Measurements from ENCODE around the gene ESR1. TPM values are rescaled to one million over a fixed set of nuclear protein-coding genes. Genes with fewer than 3 reads are reported as not detected.

Gene ESR1
- total and polyA plus RNA-seq, 2 donors from 2014 or later, result 1.1 to 5.2 TPM

DNA sequence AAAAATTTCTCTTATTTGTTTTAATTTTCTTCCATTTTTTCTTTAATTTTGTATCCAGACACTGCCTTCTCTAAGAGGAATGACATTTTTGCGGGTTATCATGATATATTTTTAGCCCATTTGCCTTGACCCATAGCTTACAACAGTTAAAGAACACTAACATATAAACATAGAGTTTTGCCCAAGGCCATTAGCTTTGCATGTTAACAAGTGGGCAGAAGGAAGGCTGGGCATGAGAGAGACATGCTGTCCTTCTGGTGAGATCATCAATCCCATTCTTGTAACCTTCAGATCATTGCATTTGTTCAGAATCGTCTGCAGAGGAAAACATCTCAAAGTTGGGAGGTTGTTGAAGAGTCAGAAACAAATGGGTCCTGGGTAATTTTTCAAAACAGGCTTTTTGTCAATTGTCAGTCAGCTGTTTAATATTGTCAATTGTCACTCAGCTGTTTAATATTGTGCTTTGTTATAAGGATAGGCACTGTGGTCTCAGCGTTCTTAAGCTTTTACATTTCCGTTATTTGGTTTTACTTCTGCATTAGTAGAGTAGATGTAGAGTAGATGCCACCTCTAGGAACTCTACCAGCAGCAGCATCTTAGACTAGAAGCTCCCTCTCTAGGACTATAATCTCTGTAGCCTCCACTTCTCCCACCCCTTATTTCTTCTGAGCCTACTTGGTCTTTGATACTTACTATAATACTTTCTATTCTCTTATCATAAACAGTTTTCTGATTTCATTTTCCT lies 243.1 kb downstream of the ESR1 start:
- Histone ChIP-seq H3K4me1 (ENCODE audit: control insufficient read depth in 2 of 3, insufficient read depth in 2 of 3, low read depth in 1 of 3, low read length in 3 of 3) (no peaks in the 10 kb centered on the region), H3K27ac (ENCODE audit: low read depth in 2 of 2, low read length in 2 of 2) (no peak overlapping the region), H3K9me3 (ENCODE audit: control insufficient read depth in 2 of 3, insufficient read depth in 1 of 3, low read length in 3 of 3) (no peaks in the 10 kb centered on the region), H3K9ac (ENCODE audit: low read length in 3 of 3) (no peak overlapping the region), H3K36me3 (ENCODE audit: control insufficient read depth in 2 of 3, insufficient read depth in 3 of 3, low read length in 3 of 3) (no peaks in the 10 kb centered on the region), H3K27me3 (ENCODE audit: control insufficient read depth, insufficient read depth, low read length) (no peaks in the 10 kb centered on the region), H3K4me3 (ENCODE audit: low read length in 3 of 3) (no peak overlapping the region)
- no peak for DNase-seq
- intact Hi-C loops (cut with DNase I), result no loop called here
- TF ChIP-seq, protein P1, sequence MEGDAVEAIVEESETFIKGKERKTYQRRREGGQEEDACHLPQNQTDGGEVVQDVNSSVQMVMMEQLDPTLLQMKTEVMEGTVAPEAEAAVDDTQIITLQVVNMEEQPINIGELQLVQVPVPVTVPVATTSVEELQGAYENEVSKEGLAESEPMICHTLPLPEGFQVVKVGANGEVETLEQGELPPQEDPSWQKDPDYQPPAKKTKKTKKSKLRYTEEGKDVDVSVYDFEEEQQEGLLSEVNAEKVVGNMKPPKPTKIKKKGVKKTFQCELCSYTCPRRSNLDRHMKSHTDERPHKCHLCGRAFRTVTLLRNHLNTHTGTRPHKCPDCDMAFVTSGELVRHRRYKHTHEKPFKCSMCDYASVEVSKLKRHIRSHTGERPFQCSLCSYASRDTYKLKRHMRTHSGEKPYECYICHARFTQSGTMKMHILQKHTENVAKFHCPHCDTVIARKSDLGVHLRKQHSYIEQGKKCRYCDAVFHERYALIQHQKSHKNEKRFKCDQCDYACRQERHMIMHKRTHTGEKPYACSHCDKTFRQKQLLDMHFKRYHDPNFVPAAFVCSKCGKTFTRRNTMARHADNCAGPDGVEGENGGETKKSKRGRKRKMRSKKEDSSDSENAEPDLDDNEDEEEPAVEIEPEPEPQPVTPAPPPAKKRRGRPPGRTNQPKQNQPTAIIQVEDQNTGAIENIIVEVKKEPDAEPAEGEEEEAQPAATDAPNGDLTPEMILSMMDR (IDR thresholded peaks at IDR 0.05; ENCODE audit: borderline replicate concordance, extremely low read depth, insufficient read depth), result no peak
- FAIRE-seq, result no peak

DNA sequence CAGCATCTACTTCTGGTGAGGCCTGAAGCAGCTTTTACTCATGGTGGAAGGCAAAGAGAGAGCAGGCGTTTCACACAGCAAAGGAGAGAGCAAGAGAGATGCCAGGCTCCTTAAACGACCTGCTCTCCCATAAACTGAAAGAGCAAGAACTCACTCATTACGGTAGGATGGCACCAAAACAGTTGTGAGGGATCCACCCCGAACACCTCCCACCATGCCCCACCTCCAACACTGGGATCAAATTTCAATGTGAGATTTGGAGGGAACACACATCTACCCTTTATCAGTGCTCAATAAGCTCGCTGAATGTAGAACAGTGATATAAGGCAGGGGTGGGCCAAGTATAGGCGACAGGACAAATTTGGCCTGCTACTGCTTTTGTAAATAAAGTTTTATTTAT lies 244.6 kb downstream of the ESR1 start:
- no peaks in the 10 kb centered on the region for H3K36me3 ChIP-seq (ENCODE audit: control insufficient read depth in 2 of 3, insufficient read depth in 3 of 3, low read length in 3 of 3)
- no peak for FAIRE-seq
- H3K4me3 ChIP-seq (ENCODE audit: low read length in 3 of 3), result no peak overlapping the region
- intact Hi-C loops (cut with DNase I), result no loop called here
- no peak for DNase-seq
- H3K27me3 ChIP-seq (ENCODE audit: control insufficient read depth, insufficient read depth, low read length), result no peaks in the 10 kb centered on the region
- no peaks in the 10 kb centered on the region for H3K9me3 ChIP-seq (ENCODE audit: control insufficient read depth in 2 of 3, insufficient read depth in 1 of 3, low read length in 3 of 3)
- no peak overlapping the region for H3K27ac ChIP-seq (ENCODE audit: low read depth in 2 of 2, low read length in 2 of 2)
- TF ChIP-seq, protein P1 (IDR thresholded peaks at IDR 0.05; ENCODE audit: borderline replicate concordance, extremely low read depth, insufficient read depth), result no peak
- H3K4me1 ChIP-seq (ENCODE audit: control insufficient read depth in 2 of 3, insufficient read depth in 2 of 3, low read depth in 1 of 3, low read length in 3 of 3), result no peaks in the 10 kb centered on the region
- H3K9ac ChIP-seq (ENCODE audit: low read length in 3 of 3), result no peak overlapping the region

DNA sequence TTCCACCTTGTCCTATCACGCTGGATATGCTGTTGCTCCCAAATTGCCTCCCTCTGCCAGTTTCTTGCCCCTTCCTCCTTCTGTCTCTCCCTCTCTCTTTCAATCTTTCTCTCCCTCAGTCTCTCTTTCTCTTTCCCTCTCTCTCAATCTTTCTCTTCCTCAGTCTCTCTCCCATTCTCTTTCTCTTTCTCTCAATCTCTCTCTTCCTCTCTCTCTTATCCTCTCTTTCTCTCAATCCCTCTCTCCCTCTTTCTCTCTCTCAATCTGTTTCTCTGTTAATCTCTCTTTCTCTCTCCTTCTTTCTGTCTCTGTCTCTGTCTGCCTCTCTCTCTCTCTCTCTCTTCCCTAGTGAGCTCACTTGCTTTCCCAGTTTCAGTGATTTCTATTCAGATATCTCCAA lies 245.8 kb downstream of the ESR1 start:
- H3K9ac ChIP-seq (ENCODE audit: low read length in 3 of 3), result no peak overlapping the region
- H3K4me1 ChIP-seq (ENCODE audit: control insufficient read depth in 2 of 3, insufficient read depth in 2 of 3, low read depth in 1 of 3, low read length in 3 of 3), result no peaks in the 10 kb centered on the region
- intact Hi-C loops (cut with DNase I), result no loop called here
- TF ChIP-seq, protein P1 (IDR thresholded peaks at IDR 0.05; ENCODE audit: borderline replicate concordance, extremely low read depth, insufficient read depth), result no peak
- FAIRE-seq (no peak), DNase-seq (no peak)
- no peak overlapping the region for H3K4me3 ChIP-seq (ENCODE audit: low read length in 3 of 3)
- H3K36me3 ChIP-seq (ENCODE audit: control insufficient read depth in 2 of 3, insufficient read depth in 3 of 3, low read length in 3 of 3), result no peaks in the 10 kb centered on the region
- H3K27me3 ChIP-seq (ENCODE audit: control insufficient read depth, insufficient read depth, low read length), result no peaks in the 10 kb centered on the region
- H3K9me3 ChIP-seq (ENCODE audit: control insufficient read depth in 2 of 3, insufficient read depth in 1 of 3, low read length in 3 of 3), result no peaks in the 10 kb centered on the region
- H3K27ac ChIP-seq (ENCODE audit: low read depth in 2 of 2, low read length in 2 of 2), result no peak overlapping the region

- intact Hi-C loops (cut with DNase I), result no loop called here
- H3K4me3 ChIP-seq (ENCODE audit: low read length in 3 of 3), result no peak overlapping the region
- no peaks in the 10 kb centered on the region for H3K4me1 ChIP-seq (ENCODE audit: control insufficient read depth in 2 of 3, insufficient read depth in 2 of 3, low read depth in 1 of 3, low read length in 3 of 3)
- no peak overlapping the region for H3K27ac ChIP-seq (ENCODE audit: low read depth in 2 of 2, low read length in 2 of 2)
- DNase-seq (no peak), FAIRE-seq (no peak)
- no peak overlapping the region for H3K9ac ChIP-seq (ENCODE audit: low read length in 3 of 3)
- TF ChIP-seq, protein P1 (IDR thresholded peaks at IDR 0.05; ENCODE audit: borderline replicate concordance, extremely low read depth, insufficient read depth), result no peak
- no peaks in the 10 kb centered on the region for H3K36me3 ChIP-seq (ENCODE audit: control insufficient read depth in 2 of 3, insufficient read depth in 3 of 3, low read length in 3 of 3)
- H3K27me3 ChIP-seq (ENCODE audit: control insufficient read depth, insufficient read depth, low read length), result no peaks in the 10 kb centered on the region
- H3K9me3 ChIP-seq (ENCODE audit: control insufficient read depth in 2 of 3, insufficient read depth in 1 of 3, low read length in 3 of 3), result no peaks in the 10 kb centered on the region
These were observed 247.0 kb downstream of the ESR1 start for GRCh38 chr6:152054441-152054840.

Measured in kidney (tissue), 14 donors.